GM21390 (cell line): ENCODE measurements around the gene IPCEF1.

Experiments used
- ATAC-seq: cut with Tn5 transposase; IDR thresholded peaks from one replicate; pipeline ENCODE4 v1.9.1; 2021; ENCODE audit not compliant: unreplicated experiment

The IPCEF1 gene

GRCh38 chr6:154297721-154298120 lies 58.9 kb downstream of the IPCEF1 start:
- no peak for ATAC-seq

- ATAC-seq, result no peak
Observed at GRCh38 chr6:154297210-154297609, 59.4 kb downstream of the IPCEF1 start.

GRCh38 chr6:154295733-154296132 lies 60.9 kb downstream of the IPCEF1 start:
- no peak for ATAC-seq

DNA sequence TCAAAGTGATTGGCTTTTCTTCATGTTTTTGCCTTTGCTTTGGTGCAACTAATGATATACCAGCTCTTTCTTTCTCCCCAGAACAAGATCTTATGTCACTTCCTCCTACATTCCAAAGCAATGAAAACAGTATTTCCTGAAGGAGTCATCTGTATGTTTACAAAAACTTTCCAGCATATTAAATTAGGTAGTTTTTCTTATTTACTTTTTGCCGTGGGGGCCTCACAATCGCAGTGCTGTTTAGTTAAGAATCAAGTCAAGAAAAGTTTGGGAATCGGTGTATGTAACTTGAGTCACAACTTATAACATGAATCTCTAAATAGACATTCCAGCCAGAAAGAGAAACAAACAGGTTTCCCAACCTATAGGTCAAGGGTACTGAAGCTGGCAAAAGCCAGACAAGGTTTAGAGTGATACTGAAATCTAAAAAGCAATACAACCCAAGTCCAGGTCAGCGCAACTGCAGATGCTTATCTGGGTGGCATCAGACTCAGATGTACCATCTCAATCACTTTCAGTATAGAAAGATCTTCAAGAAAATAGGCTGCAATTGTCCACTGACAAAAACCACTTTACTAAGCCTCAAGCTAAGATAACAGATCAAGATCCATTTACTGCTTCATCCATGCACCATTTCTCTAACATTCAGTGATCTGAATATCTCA lies 63.6 kb downstream of the IPCEF1 start:
- no peak for ATAC-seq

DNA sequence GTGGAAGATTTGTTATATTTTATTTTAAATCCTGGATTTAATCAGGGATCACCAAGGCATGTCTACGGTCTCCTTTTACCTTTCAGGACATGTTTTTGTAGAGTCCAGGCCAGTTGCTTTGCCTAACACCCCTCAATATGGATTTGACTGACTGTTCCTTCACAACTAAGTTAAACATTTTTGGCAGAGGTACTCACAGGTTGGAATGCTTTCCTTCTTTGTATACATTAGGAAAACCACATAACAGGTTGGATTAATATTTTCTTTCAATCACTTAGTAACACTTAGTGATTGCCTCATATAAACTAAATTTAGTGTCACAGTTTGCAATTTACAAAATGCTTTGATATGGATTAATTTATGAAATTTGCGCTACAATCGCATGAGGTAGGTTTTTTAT lies 64.5 kb downstream of the IPCEF1 start:
- no peak for ATAC-seq

GRCh38 chr6:154289818-154290508 lies 66.6 kb downstream of the IPCEF1 start:
- ATAC-seq, result no peak

GRCh38 chr6:154285826-154286225 lies 70.8 kb downstream of the IPCEF1 start:
- ATAC-seq, result no peak

- no peak for ATAC-seq
Observed at GRCh38 chr6:154284313-154284853, 72.2 kb downstream of the IPCEF1 start.

- ATAC-seq, result no peak
Observed at GRCh38 chr6:154280521-154280920, 76.1 kb downstream of the IPCEF1 start.

GRCh38 chr6:154277629-154278017 lies 79.0 kb downstream of the IPCEF1 start:
- no peak for ATAC-seq

- peak; percentile 62 for ATAC-seq
Observed at GRCh38 chr6:154276810-154277628, 79.6 kb downstream of the IPCEF1 start.

DNA sequence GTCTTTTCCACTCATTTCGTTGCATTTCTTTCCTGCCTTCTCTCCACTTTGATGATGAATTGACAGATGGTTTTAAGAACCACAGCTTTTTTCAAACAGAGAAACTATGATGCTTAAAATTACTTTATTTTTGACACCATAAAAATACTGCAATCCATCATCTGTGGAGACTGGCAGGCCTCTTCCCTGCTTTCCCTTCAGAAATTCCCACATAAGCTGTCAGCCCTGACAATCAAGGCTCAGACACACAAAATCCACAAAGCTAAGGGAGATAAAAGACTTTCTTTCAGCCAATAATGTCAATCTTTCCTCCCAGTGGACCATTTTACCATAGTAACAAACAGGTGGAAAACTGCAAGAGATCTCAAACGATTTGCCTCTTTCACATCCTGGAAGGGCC lies 82.4 kb downstream of the IPCEF1 start:
- ATAC-seq, result no peak

DNA sequence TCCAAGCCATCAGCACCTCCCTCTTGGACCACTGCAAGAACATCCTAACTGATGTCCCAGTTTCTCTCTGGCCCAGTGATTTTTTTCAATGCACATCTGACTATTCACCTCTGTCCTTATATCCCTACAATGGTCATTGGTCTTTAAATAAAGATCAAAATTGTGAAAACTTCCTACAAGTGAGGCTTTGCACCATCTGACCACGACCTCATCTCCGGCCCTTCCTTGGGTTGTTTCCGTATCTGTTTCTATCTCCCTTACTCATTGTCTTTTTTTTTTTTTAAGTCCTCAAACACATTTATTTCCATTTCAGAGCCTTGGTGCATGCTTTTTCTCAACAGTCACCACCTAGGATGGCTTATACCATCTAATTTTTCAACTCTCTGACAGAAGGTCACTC lies 88.1 kb downstream of the IPCEF1 start:
- ATAC-seq, result no peak

DNA sequence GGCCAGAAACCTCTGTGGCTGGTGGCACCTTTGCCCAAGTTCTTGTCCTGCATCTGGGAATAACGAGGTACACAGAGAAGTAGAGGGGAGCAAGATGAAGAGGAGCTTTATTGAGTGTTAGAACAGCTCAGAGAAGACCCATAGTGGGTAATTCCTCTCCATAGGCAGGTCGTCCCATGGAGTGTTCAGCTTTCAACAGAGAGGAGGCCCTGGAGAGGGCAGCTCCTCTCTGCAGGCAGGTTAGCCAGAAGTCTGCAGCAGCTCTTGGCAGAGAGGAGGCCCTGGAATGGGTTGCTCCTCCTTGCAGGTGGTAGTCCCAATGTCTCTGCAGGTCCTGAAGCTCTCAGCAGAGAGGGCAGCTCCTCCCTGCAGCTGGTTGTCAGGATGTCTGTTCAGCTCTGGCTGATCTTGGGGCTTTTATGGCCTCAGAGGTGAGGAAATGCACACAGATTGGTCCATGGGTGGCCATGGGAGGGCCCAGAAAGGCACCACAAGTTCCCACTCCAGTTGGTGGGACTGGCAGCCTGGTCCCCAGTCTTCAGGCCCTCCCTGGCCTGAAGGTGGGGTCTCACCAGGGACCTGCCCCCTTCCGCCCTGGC lies 89.0 kb downstream of the IPCEF1 start:
- peak; percentile 62 for ATAC-seq

- no peak for ATAC-seq
Observed at GRCh38 chr6:154266560-154267099, 90.0 kb downstream of the IPCEF1 start.

DNA sequence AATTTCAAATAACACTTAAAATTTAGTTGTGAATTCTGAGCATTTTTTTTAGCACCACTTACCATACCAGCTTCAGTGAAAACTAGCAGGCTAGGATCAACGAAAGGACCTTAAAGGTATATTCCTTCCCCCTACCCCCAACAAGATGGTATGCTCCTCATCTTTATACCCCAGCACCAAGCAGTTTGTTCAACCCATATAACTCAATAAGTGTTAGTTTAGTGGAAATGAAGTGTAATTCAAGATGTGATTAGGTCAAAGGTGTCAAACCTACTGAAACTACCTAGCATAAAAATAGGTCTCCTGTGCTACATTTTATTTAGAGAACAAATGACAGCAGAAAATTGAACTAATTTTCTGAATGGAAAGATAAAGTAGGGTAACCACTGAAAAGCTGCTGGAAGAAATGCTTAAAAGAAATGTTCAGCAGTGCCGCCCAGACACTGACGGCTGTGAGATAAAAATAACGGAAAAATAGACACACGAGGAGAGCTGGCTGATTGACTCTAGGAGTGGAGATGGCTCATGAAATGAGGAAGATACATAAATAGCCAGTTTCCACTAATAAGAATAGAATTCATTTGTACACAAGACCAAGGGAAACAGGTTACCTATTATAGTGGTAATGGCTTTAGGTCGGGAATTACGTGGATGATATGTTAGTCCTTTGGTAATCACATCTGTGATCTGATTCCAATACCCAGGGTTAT lies 94.8 kb downstream of the IPCEF1 start:
- ATAC-seq, result peak; percentile 30

DNA sequence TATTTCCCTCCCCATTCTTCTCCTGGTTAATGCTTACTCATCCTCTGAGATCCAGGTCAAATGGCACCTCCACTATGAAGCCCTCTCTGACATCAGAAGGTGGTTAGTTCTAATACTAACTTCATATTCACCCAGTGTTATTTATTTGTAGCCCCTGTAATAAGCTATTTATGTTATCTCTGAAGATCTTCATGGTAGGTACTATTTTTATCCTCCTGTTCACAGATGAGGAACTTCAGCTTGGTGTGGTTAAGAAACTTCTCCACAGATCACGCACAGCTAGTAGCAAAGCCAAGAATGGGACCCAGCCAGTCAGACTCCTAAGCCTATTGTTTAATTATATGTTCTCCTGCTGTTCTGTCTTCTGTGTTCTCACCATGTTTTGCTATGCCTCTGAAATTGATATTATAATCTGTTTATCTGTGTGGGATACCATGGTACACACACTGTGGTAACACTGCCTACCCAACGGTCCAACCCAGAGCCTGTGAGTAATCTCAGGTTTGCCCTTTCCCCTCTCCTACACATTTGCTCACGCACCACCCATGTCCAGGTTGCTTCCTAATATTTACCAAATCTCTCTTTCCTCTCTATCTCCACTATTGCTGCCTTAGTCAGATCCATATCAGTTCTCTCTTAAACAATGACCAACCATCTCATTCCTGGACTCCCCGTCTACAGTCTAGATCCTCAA lies 98.4 kb downstream of the IPCEF1 start:
- ATAC-seq, result peak; percentile 68

DNA sequence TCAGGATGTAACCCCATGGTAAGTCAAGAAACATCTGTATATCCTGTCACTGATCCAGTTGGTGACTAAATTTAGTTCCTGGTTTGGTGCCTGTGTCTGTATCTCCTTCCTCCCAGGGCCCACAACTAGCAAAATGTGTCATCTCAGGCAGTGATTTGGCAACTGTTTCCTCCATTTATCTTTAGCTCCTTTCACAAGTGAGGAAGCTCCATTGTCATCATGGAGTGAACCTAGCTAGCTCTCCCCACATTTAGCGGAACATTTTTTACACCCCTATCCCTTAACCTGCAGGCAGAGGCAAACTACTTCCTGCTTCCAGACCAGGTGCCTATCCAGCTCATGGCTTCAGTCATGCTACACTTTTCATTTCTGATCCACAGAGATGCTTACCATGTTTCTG lies 99.5 kb downstream of the IPCEF1 start:
- no peak for ATAC-seq

DNA sequence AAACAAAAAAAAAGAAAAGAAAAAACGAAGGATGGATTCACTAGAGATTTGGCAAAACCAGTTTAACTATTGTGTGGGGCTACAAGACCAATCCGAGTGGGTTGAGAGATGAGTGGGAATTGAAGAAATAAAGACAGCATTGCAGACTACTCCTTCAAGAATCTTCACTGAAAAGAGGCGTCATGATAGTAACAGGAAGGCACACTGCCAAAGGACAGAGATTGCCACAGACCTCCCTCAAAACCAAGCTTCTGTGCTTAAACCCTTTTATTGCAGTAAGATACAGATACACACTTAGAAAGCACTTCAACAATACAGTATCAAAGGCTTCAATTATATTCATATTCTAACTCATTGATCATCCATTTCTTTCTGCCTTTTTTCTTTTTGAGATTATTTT lies 103.9 kb downstream of the IPCEF1 start:
- no peak for ATAC-seq

DNA sequence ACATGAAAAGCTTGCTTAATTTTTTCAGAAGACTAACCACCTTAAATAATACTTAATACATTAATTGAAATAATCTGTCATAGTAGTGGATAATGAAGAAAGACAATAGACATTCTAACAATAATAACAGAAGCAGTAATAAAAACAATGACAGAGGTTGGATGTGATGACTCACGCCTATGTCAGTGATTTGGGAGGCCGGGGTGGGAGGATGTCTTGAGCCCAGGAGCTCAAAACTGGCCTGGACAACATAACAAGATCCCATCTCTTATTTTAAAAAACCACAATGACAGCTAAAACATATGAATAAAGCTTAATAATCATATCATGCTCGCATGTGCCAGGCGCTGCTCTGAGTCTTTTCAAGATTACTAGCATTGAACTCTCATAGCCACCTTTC lies 105.5 kb downstream of the IPCEF1 start:
- no peak for ATAC-seq
